ENCODE data around the gene RASGRF2. TPM values are rescaled to one million over a fixed set of nuclear protein-coding genes. Genes with fewer than 3 reads are reported as not detected.
"Not testable (repeated sequence)": the region's sequence is repeated elsewhere in the genome, so short reads cannot be mapped to it uniquely, and the experiment has no call there.

Gene RASGRF2
- total and polyA plus RNA-seq, 2 experiments from 2014 or later, result 0.04 TPM; not detected in 1

- Histone ChIP-seq H3K9ac (no peak overlapping the region), H3K27me3 (replicated peaks; ENCODE audit: insufficient read depth) (no peaks in the 10 kb centered on the region), H2AFZ (no peak overlapping the region), H3K9me3 (ENCODE audit: low read depth) (no peaks in the 10 kb centered on the region), H3K27ac (no peak overlapping the region), H3K9me2 (ENCODE audit: insufficient read depth) (no peaks in the 10 kb centered on the region), H3K79me2 (ENCODE audit: insufficient read depth) (peaks cover 62% of the 10 kb centered on the region), H3K4me1 (ENCODE audit: insufficient read depth) (peaks cover 21% of the 10 kb centered on the region), H3K4me3 (no peak overlapping the region), H3F3A (ENCODE audit: insufficient read depth) (peaks cover 7% of the 10 kb centered on the region), H4K20me1 (ENCODE audit: insufficient read depth) (no peaks in the 10 kb centered on the region), H3K4me2 (ENCODE audit: unreplicated experiment) (no peak overlapping the region), H3K36me3 (ENCODE audit: low read depth) (no peaks in the 10 kb centered on the region)
- in situ Hi-C loops (cut with MboI), result no loop called here
- DNase-seq, result no peak
- no peak for TF ChIP-seq EZH2phosphoT487 (IDR thresholded peaks at IDR 0.05; ENCODE audit: insufficient read depth, low read depth)
- no peak for TF ChIP-seq EZH2 (IDR thresholded peaks at IDR 0.05; ENCODE audit: insufficient read depth, poor library complexity, severe bottlenecking)
- 96 to 99% methylated on average over 8 of the region's 8 CpGs for WGBS, 2 experiments (ENCODE audit: low coverage in 1 of 2, low lambda C conversion rate in 2 of 2, missing lambda C conversion rate in 2 of 2)
Observed at GRCh38 chr5:81269751-81270393, 309.7 kb downstream of the RASGRF2 start.

DNA sequence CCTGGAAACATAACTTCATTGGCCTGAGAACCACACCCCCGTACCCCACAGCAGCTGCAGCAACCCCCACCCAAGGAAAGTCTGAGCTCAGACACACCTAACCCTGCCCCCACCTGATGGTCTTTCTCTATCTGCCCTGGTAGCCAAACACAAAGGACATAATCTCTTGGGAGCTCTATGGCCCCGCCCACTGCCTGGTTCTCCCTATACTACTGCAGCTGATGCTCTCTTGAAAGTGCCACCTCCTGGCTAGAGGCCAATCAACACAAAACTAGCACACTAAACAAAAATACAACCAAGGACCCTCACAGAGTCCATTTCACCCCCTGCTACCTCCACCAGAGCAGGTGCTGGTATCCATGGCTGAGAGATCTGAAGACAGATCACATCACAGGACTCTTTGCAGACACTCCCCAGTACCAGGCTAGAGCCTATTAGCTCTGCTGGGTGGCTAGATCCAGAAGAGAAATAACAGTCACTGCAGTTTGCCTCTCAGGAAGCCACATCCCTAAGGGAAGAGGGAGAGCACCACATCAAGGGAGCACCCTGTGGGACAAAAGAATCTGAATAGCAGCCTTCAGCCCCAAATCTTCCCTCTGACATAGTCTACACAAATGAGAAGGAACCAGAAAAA is 310.3 kb downstream of the RASGRF2 start:
- H2AFZ ChIP-seq; H3K4me2 ChIP-seq (ENCODE audit: unreplicated experiment); H3F3A ChIP-seq (ENCODE audit: insufficient read depth); H3K4me3 ChIP-seq; H3K9me2 ChIP-seq (ENCODE audit: insufficient read depth); DNase-seq; H3K27ac ChIP-seq; H3K9ac ChIP-seq; H3K27me3 ChIP-seq (replicated peaks; ENCODE audit: insufficient read depth); in situ Hi-C loops (cut with MboI); H4K20me1 ChIP-seq (ENCODE audit: insufficient read depth); H3K9me3 ChIP-seq (ENCODE audit: low read depth); H3K36me3 ChIP-seq (ENCODE audit: low read depth): not testable (repeated sequence)
- Histone ChIP-seq H3K79me2 (ENCODE audit: insufficient read depth) (peaks cover 69% of the 10 kb centered on the region), H3K4me1 (ENCODE audit: insufficient read depth) (peaks cover 15% of the 10 kb centered on the region)
- 89 to 98% methylated on average over 2 of the region's 2 CpGs for WGBS, 2 experiments (ENCODE audit: low coverage in 1 of 2, low lambda C conversion rate in 2 of 2, missing lambda C conversion rate in 2 of 2)

Small RNA genes lying within 50 kb of the gene (small RNA-seq; reads per million reads assigned to genes)
- not detected for gene AC026436.1 (ENCODE audit: low read depth, low replicate concordance)

Measured in GM23248 (cell line).